AG09309 (cell line): Measurements from ENCODE around the gene RGS17.
A peak's percentile ranks its signal among the peaks of the same experiment; 100 is the strongest.

Experiments used
- DNase-seq: peaks from one replicate; pipeline ENCODE4 v3.0.0-alpha.2; 2010; ENCODE audit warnings: low read depth
- H3K4me3 ChIP-seq: 2 replicates; pipeline ENCODE4 v1.5.1; 2011; ENCODE audit warnings: mild to moderate bottlenecking, low read depth, low read length, moderate library complexity; ENCODE audit not compliant: control insufficient read depth
- TF ChIP-seq, protein P1 (sequence below): IDR thresholded peaks from 2 replicates; pipeline ENCODE4 v1.5.1; 2011; ENCODE audit warnings: mild to moderate bottlenecking, low read depth, low read length, inconsistent platforms; ENCODE audit not compliant: insufficient read depth, control insufficient read depth; ENCODE audit errors: missing control alignments

The RGS17 gene

DNA sequence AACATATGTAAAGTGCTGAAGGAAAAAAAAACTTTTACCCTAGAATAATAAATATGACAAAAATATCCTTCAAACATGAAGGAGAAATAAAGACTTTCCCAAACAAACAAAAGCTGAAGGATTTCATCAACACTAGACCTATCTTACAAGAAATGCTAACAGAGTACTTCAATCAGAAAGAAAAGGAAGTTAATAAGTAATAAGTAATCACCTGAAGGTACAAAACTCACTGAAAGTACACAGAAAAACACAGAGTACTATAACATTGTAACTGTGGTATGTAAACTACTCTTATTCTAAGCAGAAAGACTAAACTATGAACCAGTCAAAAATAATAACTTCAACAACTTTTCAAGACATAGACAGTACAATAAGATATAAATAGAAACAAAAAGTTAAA is 67.1 kb downstream of the RGS17 start:
- no peak overlapping the region for H3K4me3 ChIP-seq
- TF ChIP-seq, protein P1, sequence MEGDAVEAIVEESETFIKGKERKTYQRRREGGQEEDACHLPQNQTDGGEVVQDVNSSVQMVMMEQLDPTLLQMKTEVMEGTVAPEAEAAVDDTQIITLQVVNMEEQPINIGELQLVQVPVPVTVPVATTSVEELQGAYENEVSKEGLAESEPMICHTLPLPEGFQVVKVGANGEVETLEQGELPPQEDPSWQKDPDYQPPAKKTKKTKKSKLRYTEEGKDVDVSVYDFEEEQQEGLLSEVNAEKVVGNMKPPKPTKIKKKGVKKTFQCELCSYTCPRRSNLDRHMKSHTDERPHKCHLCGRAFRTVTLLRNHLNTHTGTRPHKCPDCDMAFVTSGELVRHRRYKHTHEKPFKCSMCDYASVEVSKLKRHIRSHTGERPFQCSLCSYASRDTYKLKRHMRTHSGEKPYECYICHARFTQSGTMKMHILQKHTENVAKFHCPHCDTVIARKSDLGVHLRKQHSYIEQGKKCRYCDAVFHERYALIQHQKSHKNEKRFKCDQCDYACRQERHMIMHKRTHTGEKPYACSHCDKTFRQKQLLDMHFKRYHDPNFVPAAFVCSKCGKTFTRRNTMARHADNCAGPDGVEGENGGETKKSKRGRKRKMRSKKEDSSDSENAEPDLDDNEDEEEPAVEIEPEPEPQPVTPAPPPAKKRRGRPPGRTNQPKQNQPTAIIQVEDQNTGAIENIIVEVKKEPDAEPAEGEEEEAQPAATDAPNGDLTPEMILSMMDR, result no peak
- DNase-seq, result no peak

DNA sequence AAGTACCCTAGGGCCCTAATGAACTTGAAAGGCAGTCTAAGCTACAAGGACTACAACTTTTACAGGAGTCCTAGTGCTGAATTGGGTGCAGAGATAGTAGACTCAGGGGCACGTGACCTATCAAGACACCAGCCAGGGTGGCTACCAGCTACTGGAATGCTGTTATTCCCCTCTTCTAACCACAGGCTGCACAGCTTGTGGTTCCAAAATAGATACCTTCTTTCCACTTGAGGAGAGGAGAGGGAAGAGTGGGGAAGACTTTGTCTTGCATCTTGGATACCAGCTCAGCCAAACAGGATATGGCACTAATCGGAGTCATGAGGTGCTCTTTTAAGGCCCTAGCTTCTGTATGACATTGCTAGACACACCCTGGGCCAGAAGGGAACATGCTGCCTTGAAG is 68.6 kb downstream of the RGS17 start:
- H3K4me3 ChIP-seq, result no peak overlapping the region
- no peak for DNase-seq
- TF ChIP-seq, protein P1, result no peak

GRCh38 chr6:153059757-153060156 is 71.3 kb downstream of the RGS17 start:
- no peak for DNase-seq
- no peak overlapping the region for H3K4me3 ChIP-seq
- TF ChIP-seq, protein P1, result peak; percentile 28

DNA sequence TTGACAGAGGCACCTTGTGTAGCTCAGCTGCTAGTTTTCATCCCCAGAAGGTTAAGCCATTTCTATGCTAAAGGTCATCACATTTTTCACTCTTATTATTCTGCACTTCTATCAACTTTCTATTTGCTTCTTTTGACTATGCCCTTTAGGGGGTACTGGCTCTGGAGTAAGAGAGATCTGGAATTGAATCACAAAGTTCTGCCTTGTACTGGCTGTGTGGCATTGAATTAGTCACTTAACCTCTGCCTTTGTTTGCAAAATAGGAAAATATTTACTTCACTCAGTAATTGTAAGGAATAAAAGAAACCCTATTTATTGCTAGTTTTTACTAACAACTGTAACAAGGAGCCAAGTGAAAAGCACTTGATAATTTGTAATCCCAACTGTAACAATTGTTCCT is 71.8 kb downstream of the RGS17 start:
- DNase-seq, result no peak
- no peak overlapping the region for H3K4me3 ChIP-seq
- TF ChIP-seq, protein P1, result no peak

DNA sequence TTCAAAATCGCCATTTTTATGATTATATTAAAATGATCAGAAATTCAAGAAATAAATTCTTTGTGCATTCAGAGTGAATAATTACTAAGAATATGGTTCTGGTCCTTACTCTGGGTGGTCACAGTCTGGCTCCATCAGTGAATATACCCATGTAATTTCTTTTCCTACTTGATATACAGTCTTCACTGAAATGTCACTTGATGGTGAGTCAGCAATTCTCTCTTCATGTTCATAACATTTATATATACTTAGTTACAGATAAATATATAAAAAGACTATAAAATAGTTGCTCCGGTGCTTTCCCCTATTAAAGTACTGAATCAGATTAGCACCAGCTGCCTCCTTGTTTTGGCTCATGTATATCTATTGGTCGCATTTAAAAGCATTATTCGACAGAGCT is 72.2 kb downstream of the RGS17 start:
- no peak for DNase-seq
- TF ChIP-seq, protein P1, result no peak
- no peak overlapping the region for H3K4me3 ChIP-seq

DNA sequence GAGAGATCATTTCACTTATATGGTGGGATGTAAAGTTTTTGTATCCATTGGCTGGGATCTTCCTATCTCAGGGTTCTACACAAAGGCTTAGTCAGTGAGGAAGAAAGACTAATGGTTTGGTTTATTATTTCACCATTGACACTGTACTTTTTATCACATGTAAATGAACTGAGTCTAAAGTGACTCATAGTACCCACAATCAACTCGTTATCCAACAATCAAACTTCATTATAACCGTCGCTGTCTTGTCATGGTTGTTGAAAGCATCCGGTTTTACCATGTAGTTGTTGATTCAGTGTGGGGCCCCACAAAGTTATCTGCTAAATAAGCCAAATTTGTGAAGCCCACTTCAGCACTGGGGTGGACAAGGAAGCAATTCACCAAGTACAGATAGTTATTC is 72.8 kb downstream of the RGS17 start:
- DNase-seq, result no peak
- TF ChIP-seq, protein P1, result no peak

DNA sequence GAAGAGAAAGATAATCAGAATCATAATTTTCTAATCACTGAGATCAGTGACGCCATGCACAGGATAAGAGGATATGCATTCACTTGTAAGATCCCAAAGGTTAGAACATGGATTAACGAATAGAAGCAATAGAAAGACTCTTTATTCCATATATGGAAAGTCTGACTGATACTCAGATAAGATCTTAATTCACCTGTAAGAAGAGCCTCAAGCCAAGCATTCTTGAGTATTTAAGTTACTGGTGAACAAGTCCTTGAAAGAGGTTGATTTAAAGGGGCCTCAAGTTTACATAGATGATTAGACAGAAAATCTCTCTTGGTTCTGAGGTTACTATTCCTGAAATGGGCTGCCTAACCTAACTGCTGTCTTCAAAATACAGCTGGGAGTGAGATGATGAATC is 74.8 kb downstream of the RGS17 start:
- TF ChIP-seq, protein P1, result no peak
- H3K4me3 ChIP-seq, result no peak overlapping the region
- no peak for DNase-seq

More for the DNA sequence above, 72.8 kb downstream of the RGS17 start:
- no peak overlapping the region for H3K4me3 ChIP-seq
